Transverse colon (tissue), 4 donors: ENCODE data around the gene PCDH8. TPM values are rescaled to one million over a fixed set of nuclear protein-coding genes. Genes with fewer than 3 reads are reported as not detected.

Experiments
- DNase-seq: peaks from one replicate; pipeline ENCODE4 v3.0.0-alpha.2; 2019
- H3K27ac ChIP-seq, 4 donors: fragments of 200-600 bp; sonication (generic); 2 replicates each; pipeline ENCODE4 v1.5.1; 2016 to 2018; ENCODE audit warnings: inconsistent platforms in 4 of 4
- H3K27me3 ChIP-seq: fragments of 200-600 bp; sonication (generic); 2 replicates; pipeline ENCODE4 v1.5.1; 2017; ENCODE audit warnings: inconsistent platforms
- H3K36me3 ChIP-seq, 4 donors: fragments of 200-600 bp; sonication (generic); 2 replicates each; pipeline ENCODE4 v1.5.1; 2017 to 2019; ENCODE audit warnings: inconsistent platforms in 4 of 4
- H3K4me1 ChIP-seq, 4 donors: fragments of 200-600 bp; sonication (generic); 2 replicates each; pipeline ENCODE4 v1.5.1; 2017 to 2020; ENCODE audit warnings: inconsistent platforms in 4 of 4
- H3K4me3 ChIP-seq, 4 donors: fragments of 200-600 bp; sonication (generic); 1 replicate in 1 of 4; 2 replicates in 3 of 4; pipeline versions ENCODE4 v1.5.1 to v1.6.1; 2017 to 2019; ENCODE audit warnings: inconsistent platforms in 4 of 4
- H3K9me3 ChIP-seq, 2 donors: fragments of 200-600 bp; sonication (generic); 2 replicates each; pipeline ENCODE4 v1.5.1; 2017 to 2019; ENCODE audit warnings: inconsistent platforms in 2 of 2
- CTCF ChIP-seq, 5 experiments: fragments of 200-600 bp in 3 of 5; fragments of 450-650 bp in 2 of 5; sonication (generic) in 3 of 5; IDR thresholded peaks; 1 replicate in 2 of 5; 2 replicates in 3 of 5; pipeline ENCODE4 v1.5.1; 2016 to 2017; ENCODE audit warnings: antibody characterized with exemption in 5 of 5, inconsistent platforms in 3 of 5, mild to moderate bottlenecking in 2 of 5, moderate library complexity in 1 of 5
- EP300 ChIP-seq: sonication (generic); formaldehyde crosslinking; IDR thresholded peaks from one replicate; pipeline ENCODE4 v1.6.1; 2017; ENCODE audit warnings: antibody characterized with exemption, low read depth
- POLR2A ChIP-seq: fragments of 450-650 bp; IDR thresholded peaks from one replicate; pipeline ENCODE4 v1.6.1; 2016; ENCODE audit warnings: antibody characterized with exemption, mild to moderate bottlenecking, moderate library complexity
- POLR2AphosphoS5 ChIP-seq, 3 donors: sonication (generic); formaldehyde crosslinking; IDR thresholded peaks; one replicate each; pipeline ENCODE4 v1.6.1; 2016; ENCODE audit warnings: antibody characterized with exemption in 3 of 3
- WGBS, 2 donors: methylation state at CpG; one replicate each; pipeline ENCODE4 v1.1.5; 2018; ENCODE audit warnings: low coverage in 1 of 2; 5-methylcytosine and 5-hydroxymethylcytosine counted together
- in situ Hi-C, 4 donors: fragments of 200-750 bp; cut with MboI; loops; one replicate each; pipeline versions ENCODE4 v1.15.0 to v1.15.1; 2017; ENCODE audit warnings: low sequenced_read_pairs in 3 of 4, low pct_ligation_motif_present in 1 of 4, low pct_unique_long_range_greater_than_20kb in 1 of 4
- intact Hi-C: fragments of 100-400 bp; cut with DNase I; formaldehyde crosslinking; loops from one replicate; pipeline ENCODE4 v1.15.1; 2023; ENCODE audit warnings: low total_unique reads
- total RNA-seq, 4 donors: library from RNA; depleted of rRNA; stranded (reverse); fragments of >200 nt; gene quantifications; one replicate each; pipeline ENCODE4 v1.1.0, GENCODE V29; 2016

The PCDH8 gene
- total RNA-seq, 4 donors from 2014 or later: 1.9 to 4.9 TPM; not detected in 2

DNA sequence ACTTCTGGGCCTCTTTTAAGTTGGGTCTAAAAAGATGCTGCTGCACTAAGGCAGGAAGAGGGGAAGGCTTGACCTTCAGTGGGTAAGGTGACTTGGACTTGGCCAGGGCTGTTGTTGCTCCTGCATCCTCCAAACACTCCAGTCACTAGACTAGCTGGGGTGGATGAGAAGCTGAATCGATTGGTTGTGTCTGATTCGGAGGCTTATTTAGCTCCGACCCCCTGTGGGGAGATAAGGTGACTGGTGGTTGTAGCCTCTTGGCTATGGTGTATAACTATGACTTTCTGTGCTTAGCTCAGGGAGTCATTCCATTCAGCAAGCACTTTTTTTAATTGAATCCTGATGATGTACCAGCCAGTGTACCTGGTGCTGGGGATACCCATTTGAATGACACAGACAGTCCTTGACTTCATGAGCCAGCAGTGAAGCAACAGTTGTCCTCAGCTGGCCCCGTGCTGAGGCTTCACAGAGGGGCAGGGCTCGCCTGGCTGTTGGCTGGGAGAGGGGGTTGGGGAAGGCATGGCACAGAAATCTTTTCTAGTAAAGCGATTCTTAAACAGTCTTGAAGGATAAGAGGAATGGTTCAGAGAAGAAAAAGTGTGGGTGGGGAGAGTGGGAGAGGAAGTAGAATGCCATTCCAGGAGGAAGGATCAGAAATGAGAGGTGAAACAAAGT is 9.9 kb downstream of the PCDH8 start:
- in situ Hi-C loops: no loop called here
- Histone ChIP-seq H3K4me1 (no peaks in the 10 kb centered on the region), H3K36me3 (no peaks in the 10 kb centered on the region), H3K4me3 (no peak overlapping the region), H3K27ac (no peak overlapping the region), H3K27me3 (peaks cover 36% of the 10 kb centered on the region), H3K9me3 (no peaks in the 10 kb centered on the region)
- intact Hi-C loops: no loop called here
- no peak for TF ChIP-seq EP300
- TF ChIP-seq CTCF (IDR thresholded peaks at IDR 0.05): no peak
- TF ChIP-seq POLR2AphosphoS5 (IDR thresholded peaks at IDR 0.05): no peak
- TF ChIP-seq POLR2A: no peak
- WGBS, 2 donors: 48 to 69% methylated on average over 5 to 6 of the region's 6 CpGs
- DNase-seq: no peak

- DNase-seq: no peak
- in situ Hi-C loops (no loop called here), intact Hi-C loops (no loop called here)
- no peaks in the 10 kb centered on the region for H3K4me1 ChIP-seq
- no peak overlapping the region for H3K27ac ChIP-seq
- H3K4me3 ChIP-seq: no peak overlapping the region
- H3K27me3 ChIP-seq: peaks cover 28% of the 10 kb centered on the region
- TF ChIP-seq EP300: no peak
- TF ChIP-seq CTCF (IDR thresholded peaks at IDR 0.05): no peak
- TF ChIP-seq POLR2AphosphoS5 (IDR thresholded peaks at IDR 0.05): no peak
- TF ChIP-seq POLR2A: no peak
- no peaks in the 10 kb centered on the region for H3K9me3 ChIP-seq
- 20 to 34% methylated on average over 1 to 2 of the region's 2 CpGs for WGBS, 2 donors
- H3K36me3 ChIP-seq: no peaks in the 10 kb centered on the region
Measured at GRCh38 chr13:52837850-52838249, 10.6 kb downstream of the PCDH8 start.

- Histone ChIP-seq H3K9me3 (no peaks in the 10 kb centered on the region), H3K27ac (no peak overlapping the region), H3K36me3 (no peaks in the 10 kb centered on the region), H3K4me3 (no peak overlapping the region), H3K27me3 (peaks cover 26% of the 10 kb centered on the region), H3K4me1 (no peaks in the 10 kb centered on the region)
- WGBS, 2 donors: 62 to 79% methylated on average over 2 of the region's 2 CpGs
- DNase-seq: no peak
- intact Hi-C loops (no loop called here), in situ Hi-C loops (no loop called here)
- TF ChIP-seq POLR2AphosphoS5 (IDR thresholded peaks at IDR 0.05) (no peak), EP300 (no peak), CTCF (IDR thresholded peaks at IDR 0.05) (no peak), POLR2A (no peak)
Measured at GRCh38 chr13:52835071-52835839, 13.2 kb downstream of the PCDH8 start.

- in situ Hi-C loops: no loop called here
- WGBS, 2 donors: 75 to 85% methylated on average over 3 to 7 of the region's 7 CpGs
- no peak for DNase-seq
Measured at GRCh38 chr13:52833296-52833875, 15.1 kb downstream of the PCDH8 start.

More at GRCh38 chr13:52833296-52833875, 15.1 kb downstream of the PCDH8 start:
- Histone ChIP-seq H3K4me1 (no peaks in the 10 kb centered on the region), H3K4me3 (no peak overlapping the region), H3K27me3 (peaks cover 7% of the 10 kb centered on the region), H3K9me3 (no peaks in the 10 kb centered on the region), H3K36me3 (no peaks in the 10 kb centered on the region), H3K27ac (no peak overlapping the region)
- TF ChIP-seq EP300: no peak
- TF ChIP-seq POLR2AphosphoS5 (IDR thresholded peaks at IDR 0.05): no peak
- TF ChIP-seq CTCF (IDR thresholded peaks at IDR 0.05): no peak
- intact Hi-C loops: no loop called here
